ENCODE measurements around the gene SNRPA. TPM values are rescaled to one million over a fixed set of nuclear protein-coding genes. Genes with fewer than 3 reads are reported as not detected.

Gene SNRPA
- total and polyA plus RNA-seq, 2 donors (not counting 1 experiment from before 2014, with no cell fraction given) = 92.0 to 147 TPM

DNA sequence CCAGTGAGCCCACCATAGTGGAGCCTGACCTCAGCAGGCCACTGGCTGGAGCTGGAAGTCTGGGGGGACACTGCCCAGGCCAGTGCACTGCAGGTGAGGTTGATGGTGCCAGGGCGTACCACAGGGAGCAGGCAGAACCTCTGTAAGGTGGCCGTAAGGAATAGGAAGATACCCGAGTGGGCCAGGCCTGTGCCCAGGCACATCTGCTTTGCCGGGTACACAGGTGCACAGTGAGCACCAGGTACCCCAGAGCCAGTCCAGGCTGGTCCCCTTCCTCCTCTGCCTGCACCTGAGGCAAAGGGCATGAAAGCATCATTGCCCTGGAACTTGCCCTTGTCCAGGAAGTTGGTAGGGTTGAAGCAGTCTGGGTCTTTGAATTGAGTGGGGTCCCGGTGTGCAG is 57.5 kb downstream of the SNRPA start:
- Histone ChIP-seq H3K79me2 (ENCODE audit: control insufficient read depth, insufficient read depth, low read length) (peaks cover 60% of the 10 kb centered on the region), H3K4me3 (ENCODE audit: control extremely low read depth in 1 of 5, extremely low read depth in 1 of 5, insufficient read depth in 1 of 5, low read depth in 2 of 5, low read length in 4 of 5) (no peak overlapping the region), H3K4me1 (ENCODE audit: control insufficient read depth in 2 of 2, insufficient read depth in 2 of 2, low read length in 2 of 2) (peaks cover 49 to 67% of the 10 kb centered on the region in 2 donors), H2AFZ (ENCODE audit: insufficient read depth, low read depth, low read length, poor library complexity, severe bottlenecking) (no peak overlapping the region), H3K4me2 (replicated peaks; ENCODE audit: low read depth, low read length, poor library complexity, severe bottlenecking) (no peak overlapping the region), H4K20me1 (ENCODE audit: control insufficient read depth, insufficient read depth, low read length, poor library complexity, severe bottlenecking) (peaks cover 63% of the 10 kb centered on the region), H3K9me3 (ENCODE audit: control extremely low read depth in 1 of 3, control insufficient read depth in 2 of 3, insufficient read depth in 1 of 3, low read length in 2 of 3) (no peaks in the 10 kb centered on the region), H3K36me3 (replicated peaks in 1 of 2; ENCODE audit: control extremely low read depth in 1 of 2, control insufficient read depth in 1 of 2, extremely low read depth in 1 of 2, insufficient read depth in 2 of 2, low read length in 1 of 2) (peaks cover 0 to 59% of the 10 kb centered on the region in 2 experiments), H3K9ac (ENCODE audit: low read length) (no peak overlapping the region), H3K27me3 (replicated peaks in 1 of 4; ENCODE audit: control extremely low read depth in 1 of 4, control insufficient read depth in 3 of 4, insufficient read depth in 4 of 4, low read length in 3 of 4) (no peaks in the 10 kb centered on the region), H3K27ac (ENCODE audit: low read length in 2 of 2) (no peak overlapping the region)
- Mint-ChIP-seq H3K27me3 (no peaks in the 10 kb centered on the region), H3K4me3 (no peak overlapping the region), H3K9me3 (ENCODE audit: insufficient read depth) (no peaks in the 10 kb centered on the region), H3K27ac (no peak overlapping the region), H3K4me1 (peaks cover 77% of the 10 kb centered on the region)
- TF ChIP-seq, protein P1, sequence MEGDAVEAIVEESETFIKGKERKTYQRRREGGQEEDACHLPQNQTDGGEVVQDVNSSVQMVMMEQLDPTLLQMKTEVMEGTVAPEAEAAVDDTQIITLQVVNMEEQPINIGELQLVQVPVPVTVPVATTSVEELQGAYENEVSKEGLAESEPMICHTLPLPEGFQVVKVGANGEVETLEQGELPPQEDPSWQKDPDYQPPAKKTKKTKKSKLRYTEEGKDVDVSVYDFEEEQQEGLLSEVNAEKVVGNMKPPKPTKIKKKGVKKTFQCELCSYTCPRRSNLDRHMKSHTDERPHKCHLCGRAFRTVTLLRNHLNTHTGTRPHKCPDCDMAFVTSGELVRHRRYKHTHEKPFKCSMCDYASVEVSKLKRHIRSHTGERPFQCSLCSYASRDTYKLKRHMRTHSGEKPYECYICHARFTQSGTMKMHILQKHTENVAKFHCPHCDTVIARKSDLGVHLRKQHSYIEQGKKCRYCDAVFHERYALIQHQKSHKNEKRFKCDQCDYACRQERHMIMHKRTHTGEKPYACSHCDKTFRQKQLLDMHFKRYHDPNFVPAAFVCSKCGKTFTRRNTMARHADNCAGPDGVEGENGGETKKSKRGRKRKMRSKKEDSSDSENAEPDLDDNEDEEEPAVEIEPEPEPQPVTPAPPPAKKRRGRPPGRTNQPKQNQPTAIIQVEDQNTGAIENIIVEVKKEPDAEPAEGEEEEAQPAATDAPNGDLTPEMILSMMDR (IDR thresholded peaks at IDR 0.05) = no peak
- TF ChIP-seq EZH2 (IDR thresholded peaks at IDR 0.05; ENCODE audit: borderline replicate concordance, insufficient read depth, low read depth, low read length, poor library complexity, severe bottlenecking) = no peak
- ATAC-seq (ENCODE audit: low read depth) (no peak), DNase-seq (no peak)
- 95% methylated on average over 5 of the region's 5 CpGs for WGBS (ENCODE audit: insufficient coverage)
- intact Hi-C loops (cut with micrococcal nuclease) = no loop called here
- ChIA-PET POLR2A (interaction anchor here (1.3 kb wide), 1 partner anchor 14 kb away, joined by 3 read pairs; no protein-coding TSS in a partner anchor), CTCF (interaction anchor here (1.3 to 3.7 kb wide), 5 partner anchors 10 to 58 kb away, joined by 3 to 25 read pairs (median 4); partner anchors contain the start of genes ACTMAP, EGLN2, RAB4B and SNRPA)

DNA sequence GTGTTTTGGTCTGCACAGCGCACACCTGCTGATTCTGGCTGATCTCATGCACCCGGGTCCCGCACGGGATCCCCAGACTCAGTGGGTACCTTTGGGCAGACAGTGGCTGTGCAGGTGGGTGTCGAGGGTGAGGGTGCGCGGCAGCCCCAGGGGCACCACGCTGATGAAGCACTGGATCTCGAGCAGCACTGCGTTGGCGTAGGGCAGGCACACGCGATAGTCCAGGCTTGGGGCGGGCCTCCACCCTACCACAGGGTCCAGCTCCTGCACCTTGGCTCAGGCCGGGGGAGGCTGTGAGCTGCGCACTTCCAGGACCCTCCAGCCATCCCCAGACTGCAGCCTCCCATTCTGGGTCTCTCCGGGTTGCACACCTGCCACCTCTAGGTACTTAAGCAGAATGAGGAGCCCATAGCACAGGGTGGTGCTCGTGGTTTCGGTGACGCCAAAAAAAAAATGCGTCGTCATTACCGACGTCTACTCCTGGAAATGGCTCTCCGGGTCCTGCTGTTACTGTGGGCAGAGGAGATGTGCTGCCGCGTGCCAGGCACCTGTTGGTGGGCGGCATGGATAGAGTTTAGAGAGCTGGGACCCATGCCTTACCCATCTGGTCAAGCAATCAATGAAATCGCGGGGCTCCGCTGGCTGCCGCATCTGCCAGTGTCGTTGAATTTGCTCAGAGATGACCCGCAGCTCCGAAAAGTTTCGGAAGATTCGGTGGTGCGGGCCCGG is 58.5 kb downstream of the SNRPA start:
- ChIA-PET POLR2A (interaction anchor here (0.6 to 0.7 kb wide), 3 partner anchors 93 to 461 kb away, joined by 3 read pairs; partner anchors contain the start of gene C19orf47), CTCF (interaction anchor here (0.7 kb wide), 1 partner anchor 35 kb away, joined by 3 read pairs; no protein-coding TSS in a partner anchor)
- 97% methylated on average over 39 of the region's 39 CpGs for WGBS (ENCODE audit: insufficient coverage)
- Mint-ChIP-seq H3K27me3 (no peaks in the 10 kb centered on the region), H3K4me1 (peaks cover 67% of the 10 kb centered on the region), H3K9me3 (ENCODE audit: insufficient read depth) (no peaks in the 10 kb centered on the region), H3K27ac (no peak overlapping the region), H3K4me3 (peak overlapping the region; percentile 97)
- DNase-seq (peak; percentile 24), ATAC-seq (ENCODE audit: low read depth) (no peak)
- Histone ChIP-seq H4K20me1 (ENCODE audit: control insufficient read depth, insufficient read depth, low read length, poor library complexity, severe bottlenecking) (peaks cover 55% of the 10 kb centered on the region), H3K79me2 (ENCODE audit: control insufficient read depth, insufficient read depth, low read length) (peaks cover 50% of the 10 kb centered on the region), H3K9ac (ENCODE audit: low read length) (no peak overlapping the region), H3K4me1 (ENCODE audit: control insufficient read depth in 2 of 2, insufficient read depth in 2 of 2, low read length in 2 of 2) (peaks cover 39 to 57% of the 10 kb centered on the region in 2 donors), H3K36me3 (replicated peaks in 1 of 2; ENCODE audit: control extremely low read depth in 1 of 2, control insufficient read depth in 1 of 2, extremely low read depth in 1 of 2, insufficient read depth in 2 of 2, low read length in 1 of 2) (peaks cover 0 to 53% of the 10 kb centered on the region in 2 experiments), H3K27me3 (replicated peaks in 1 of 4; ENCODE audit: control extremely low read depth in 1 of 4, control insufficient read depth in 3 of 4, insufficient read depth in 4 of 4, low read length in 3 of 4) (no peaks in the 10 kb centered on the region), H3K4me3 (ENCODE audit: control extremely low read depth in 1 of 5, extremely low read depth in 1 of 5, insufficient read depth in 1 of 5, low read depth in 2 of 5, low read length in 4 of 5) (no peak overlapping the region), H2AFZ (ENCODE audit: insufficient read depth, low read depth, low read length, poor library complexity, severe bottlenecking) (no peak overlapping the region), H3K4me2 (replicated peaks; ENCODE audit: low read depth, low read length, poor library complexity, severe bottlenecking) (no peak overlapping the region), H3K9me3 (ENCODE audit: control extremely low read depth in 1 of 3, control insufficient read depth in 2 of 3, insufficient read depth in 1 of 3, low read length in 2 of 3) (no peaks in the 10 kb centered on the region), H3K27ac (ENCODE audit: low read length in 2 of 2) (no peak overlapping the region)
- intact Hi-C loops (cut with micrococcal nuclease) = no loop called here
- TF ChIP-seq, protein P1 (IDR thresholded peaks at IDR 0.05) = no peak
- no peak for TF ChIP-seq EZH2 (IDR thresholded peaks at IDR 0.05; ENCODE audit: borderline replicate concordance, insufficient read depth, low read depth, low read length, poor library complexity, severe bottlenecking)

Data from B cell (primary cell).